M059J (cell line): ENCODE data around the gene DPM3. TPM values are rescaled to one million over a fixed set of nuclear protein-coding genes. Genes with fewer than 3 reads are reported as not detected.
"Not testable (repeated sequence)": the region's sequence is repeated elsewhere in the genome, so short reads cannot be mapped to it uniquely, and the experiment has no call there.

ENCODE experiments used
- DNase-seq: peaks from one replicate; pipeline ENCODE4 v3.0.0-alpha.2; 2012; ENCODE audit warnings: low read depth
- total RNA-seq: library from RNA; depleted of rRNA; stranded (reverse); fragments of >200 nt; shearing (Covaris generic); gene quantifications from 2 replicates; pipeline ENCODE4 v1.2.3, GENCODE V29; 2014

The DPM3 gene
- total RNA-seq, 1 experiment from 2014 or later = 88.4 TPM

GRCh38 chr1:155158991-155159390, 18.7 kb upstream of the DPM3 start:
- no peak for DNase-seq

- DNase-seq = not testable (repeated sequence)
Measured at GRCh38 chr1:155155996-155156643, 15.8 kb upstream of the DPM3 start.

- no peak for DNase-seq
Measured at GRCh38 chr1:155145491-155145890, 5.2 kb upstream of the DPM3 start.

- no peak for DNase-seq
Measured at GRCh38 chr1:155141749-155142148, 1.4 kb upstream of the DPM3 start.

GRCh38 chr1:155140630-155140953, 261 bp upstream of the DPM3 start:
- DNase-seq = no peak

- DNase-seq = no peak
Measured at GRCh38 chr1:155137154-155137949, 3.0 kb downstream of the DPM3 start.

- DNase-seq = no peak
Measured at GRCh38 chr1:155136748-155137147, 3.6 kb downstream of the DPM3 start.

GRCh38 chr1:155135415-155136028, 4.8 kb downstream of the DPM3 start, which contains the start of gene SLC50A1:
Gene SLC50A1 (plus strand): TSS chr1:155135852. CDS start chr1:155135912, 60 bp downstream.
- DNase-seq = peak; percentile 93

GRCh38 chr1:155134880-155135414, 5.4 kb downstream of the DPM3 start:
- peak; percentile 99 for DNase-seq

- DNase-seq = no peak
Measured at GRCh38 chr1:155134322-155134721, 6.0 kb downstream of the DPM3 start.

- DNase-seq = no peak
Measured at GRCh38 chr1:155133799-155134281, 6.5 kb downstream of the DPM3 start.

GRCh38 chr1:155131856-155132255, 8.5 kb downstream of the DPM3 start:
- no peak for DNase-seq

GRCh38 chr1:155131285-155131684, 9.0 kb downstream of the DPM3 start:
- no peak for DNase-seq

GRCh38 chr1:155130272-155131006, 9.9 kb downstream of the DPM3 start:
- no peak for DNase-seq

GRCh38 chr1:155128755-155129473, 11.4 kb downstream of the DPM3 start:
- DNase-seq = peak; percentile 48

GRCh38 chr1:155127967-155128754, 12.2 kb downstream of the DPM3 start:
- peak; percentile 24 for DNase-seq

GRCh38 chr1:155127105-155127966, 13.0 kb downstream of the DPM3 start, which contains the start of gene EFNA1:
Gene EFNA1 (plus strand): TSS chr1:155127876. CDS start chr1:155127978, 102 bp downstream.
- peak; percentile 74 for DNase-seq

- DNase-seq = peak; percentile 62
Measured at GRCh38 chr1:155126556-155127104, 13.7 kb downstream of the DPM3 start.
